Measurements from ENCODE around the gene ZDHHC7.
"Not testable (repeated sequence)": the region's sequence is repeated elsewhere in the genome, so short reads cannot be mapped to it uniquely, and the experiment has no call there.

The ZDHHC7 gene

GRCh38 chr16:85010931-85011845, at the start of gene ZDHHC7:
TSS of gene ZDHHC7 (minus strand) at chr16:85011535. CDS start at chr16:84990618, 20,917 bp downstream.
- DNase-seq = peak; percentile 86 to 87

GRCh38 chr16:85058909-85059308, 47.6 kb upstream of the ZDHHC7 start:
- no peak for DNase-seq

DNA sequence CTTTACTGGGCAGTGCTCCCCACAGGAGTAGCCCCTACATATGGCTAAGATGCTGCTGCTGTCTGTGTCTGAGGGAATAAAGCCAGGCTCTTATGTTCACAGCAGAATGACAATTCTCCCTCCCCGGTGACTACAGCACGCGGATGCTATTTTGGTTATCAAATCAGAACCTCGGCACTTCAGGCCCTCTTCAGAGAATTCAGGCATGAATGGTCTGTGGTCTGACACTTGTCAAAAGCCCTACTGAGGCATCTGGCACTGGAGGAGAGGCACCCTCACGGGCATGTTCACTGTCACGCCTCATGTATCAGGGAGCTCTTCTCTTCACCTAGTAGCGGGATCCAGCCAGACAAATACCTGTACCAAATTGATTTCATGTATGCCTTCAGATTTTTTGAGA, 46.6 kb upstream of the ZDHHC7 start:
- DNase-seq = no peak

GRCh38 chr16:85057212-85057889, 46.0 kb upstream of the ZDHHC7 start:
- no peak for DNase-seq

DNA sequence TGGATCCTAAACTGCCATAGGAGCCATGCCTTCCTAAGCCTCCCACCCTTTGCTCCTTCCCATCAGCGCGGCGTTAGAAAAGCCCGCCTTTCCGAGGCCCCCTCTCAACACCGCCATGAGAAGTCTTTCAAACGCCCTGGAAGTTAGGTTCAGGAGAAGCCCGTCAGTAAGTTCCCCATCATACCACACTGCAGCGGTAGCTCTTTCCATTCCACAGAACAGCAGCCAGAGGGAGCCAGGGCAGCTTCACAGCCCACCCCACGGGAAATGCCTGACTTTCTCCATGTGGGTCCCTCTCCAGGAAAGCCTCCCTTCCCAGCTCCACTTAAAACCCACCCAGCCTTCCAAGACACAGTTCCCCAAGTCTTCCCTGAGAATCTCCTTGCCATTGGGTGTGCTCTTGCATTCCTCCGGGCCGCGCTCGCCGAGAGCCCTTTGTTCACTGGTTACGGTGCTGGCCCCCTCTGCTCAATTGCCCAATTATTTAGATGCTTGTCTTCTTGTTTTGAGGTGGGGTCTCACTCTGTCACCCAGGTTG, 44.9 kb upstream of the ZDHHC7 start:
- DNase-seq = peak in 1 of 2 experiments; percentile 16

- DNase-seq = peak; percentile 58 to 73
These were observed 44.3 kb upstream of the ZDHHC7 start for GRCh38 chr16:85055493-85056210.

- DNase-seq = no peak
These were observed 43.7 kb upstream of the ZDHHC7 start for GRCh38 chr16:85054948-85055492.

- DNase-seq = not testable (repeated sequence)
These were observed 43.0 kb upstream of the ZDHHC7 start for GRCh38 chr16:85054321-85054720.

GRCh38 chr16:85052536-85052935, 41.2 kb upstream of the ZDHHC7 start:
- DNase-seq = no peak

DNA sequence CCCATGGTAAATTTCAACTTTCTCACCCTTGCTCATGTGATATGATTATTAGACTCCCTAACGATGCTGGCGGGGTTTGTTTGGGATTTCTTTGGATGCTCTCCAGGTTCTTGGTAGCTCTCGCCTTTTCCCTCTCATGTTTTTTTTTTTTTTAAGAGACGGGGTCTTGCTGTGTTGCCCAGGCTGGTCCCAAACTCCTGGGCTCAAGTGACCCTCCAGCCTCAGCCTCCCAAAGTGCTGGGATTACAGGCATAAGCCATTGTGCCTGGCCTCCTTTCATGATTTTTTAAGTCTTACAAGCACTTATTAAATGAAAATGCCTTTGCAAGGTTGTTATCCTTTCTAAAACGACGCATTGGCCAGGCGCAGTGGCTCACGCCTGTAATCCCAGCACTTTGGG, 40.3 kb upstream of the ZDHHC7 start:
- no peak for DNase-seq

GRCh38 chr16:85051067-85051581, 39.8 kb upstream of the ZDHHC7 start:
- no peak for DNase-seq

DNA sequence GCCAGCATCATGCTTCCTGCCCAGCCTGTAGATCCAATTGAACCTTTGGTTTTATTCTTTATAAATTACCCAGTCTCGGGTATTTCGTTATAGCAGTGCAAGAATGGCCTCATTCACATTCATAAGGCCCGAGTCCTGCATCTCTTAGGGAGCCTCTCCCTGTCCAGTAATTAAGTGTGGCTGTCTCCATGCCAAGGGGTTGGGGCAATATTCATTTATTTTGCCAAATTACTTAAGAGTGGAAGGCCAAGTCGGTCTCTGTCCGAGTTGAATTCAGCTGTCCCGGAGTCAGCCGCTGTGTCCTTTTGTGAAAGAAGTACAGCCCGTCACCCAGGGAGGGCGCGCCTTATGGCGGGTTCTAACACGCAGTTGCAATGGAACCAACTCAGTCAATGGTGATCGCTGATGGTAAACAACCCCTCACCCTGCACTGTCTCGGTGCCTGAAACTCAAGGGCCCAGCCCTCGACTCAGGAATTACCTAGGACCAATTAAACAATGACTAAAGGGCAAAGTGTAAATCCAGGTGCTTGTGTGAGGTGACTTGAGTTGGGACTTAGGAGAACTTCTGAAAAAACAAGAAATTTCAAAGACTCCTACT, 38.5 kb upstream of the ZDHHC7 start:
- DNase-seq = no peak

GRCh38 chr16:85048921-85049562, 37.7 kb upstream of the ZDHHC7 start:
- DNase-seq = no peak

- no peak for DNase-seq
These were observed 36.6 kb upstream of the ZDHHC7 start for GRCh38 chr16:85047867-85048455.

GRCh38 chr16:85046931-85047866, 35.9 kb upstream of the ZDHHC7 start:
- no peak for DNase-seq

- no peak for DNase-seq
These were observed 35.2 kb upstream of the ZDHHC7 start for GRCh38 chr16:85046472-85046916.

DNA sequence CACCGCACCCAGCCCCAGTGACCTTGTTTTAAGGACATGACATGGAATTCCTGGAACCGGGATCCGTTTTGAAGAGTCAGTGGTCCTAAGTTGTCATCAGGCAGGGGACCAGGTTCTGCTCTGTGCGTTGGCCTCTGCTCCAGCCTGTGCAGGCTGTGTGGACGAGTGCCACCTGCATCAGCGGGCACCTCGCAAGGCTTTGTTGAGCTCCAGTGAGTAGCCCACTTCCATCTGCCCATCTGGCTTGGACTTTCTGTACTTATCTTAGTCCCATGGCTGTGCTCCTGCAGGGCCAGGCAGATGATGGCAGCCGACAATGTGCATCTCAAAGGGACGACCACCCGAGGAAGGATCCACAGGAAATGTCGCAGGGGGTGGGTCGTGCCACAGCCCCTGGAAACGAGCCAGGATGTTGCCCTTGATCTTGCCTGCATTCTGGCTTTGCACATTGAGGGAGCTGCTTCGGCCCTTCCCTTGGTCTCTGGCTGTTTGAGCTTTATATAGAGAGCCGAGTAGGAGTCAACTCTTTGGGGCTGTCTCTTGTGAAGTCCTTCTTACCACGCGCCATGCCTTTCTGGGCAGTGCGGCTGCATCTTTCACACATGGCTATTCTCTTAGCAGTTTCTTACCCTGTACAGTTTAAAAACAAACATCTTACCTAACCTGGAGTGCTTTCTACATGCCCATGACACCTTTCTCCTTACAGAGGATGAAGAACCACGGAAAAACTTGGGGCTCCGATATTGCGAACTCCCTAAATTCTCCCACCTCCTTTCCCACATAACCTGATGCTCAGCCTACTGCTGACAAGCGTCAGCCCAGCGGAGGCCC, 34.5 kb upstream of the ZDHHC7 start:
- DNase-seq = no peak

DNA sequence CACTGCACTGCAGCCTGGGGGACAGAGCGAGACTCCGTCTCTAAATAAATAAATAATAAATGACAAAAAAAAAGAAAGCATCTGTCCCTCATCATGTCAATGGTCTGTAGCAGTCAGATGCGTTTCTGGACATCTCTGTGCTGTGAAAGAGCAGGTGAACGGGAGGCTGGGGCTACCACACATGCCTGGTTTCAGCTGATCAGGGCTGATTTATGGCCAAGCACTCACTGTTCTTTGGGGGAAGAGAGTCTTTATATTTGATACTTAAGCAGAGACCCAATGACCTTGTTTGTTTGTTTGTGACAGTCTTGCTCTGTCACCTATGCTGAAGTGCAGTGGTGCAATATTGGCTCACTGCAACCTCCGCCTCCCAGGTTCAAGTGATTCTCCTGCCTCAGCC, 33.7 kb upstream of the ZDHHC7 start:
- DNase-seq = no peak

DNA sequence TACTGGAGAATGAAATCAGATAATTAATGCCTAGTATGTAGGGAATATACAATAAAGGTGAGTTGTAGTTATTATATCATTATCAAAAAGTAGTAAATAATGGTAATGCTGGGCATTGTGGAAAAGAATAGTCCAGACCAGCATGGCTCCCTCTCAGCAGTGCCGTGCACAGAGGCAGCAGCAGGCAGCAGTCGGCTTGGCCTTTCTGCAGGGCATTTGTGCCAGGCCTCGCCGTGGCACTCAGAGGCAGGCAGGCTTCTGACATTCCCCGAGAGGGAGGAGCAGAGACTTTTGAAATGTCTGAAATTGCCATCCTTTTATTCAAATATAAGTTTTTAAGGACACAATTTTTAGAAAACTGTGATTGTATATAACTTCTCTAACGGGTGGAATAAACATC, 31.3 kb upstream of the ZDHHC7 start:
- DNase-seq = no peak
